GM19239 (cell line): Measurements from ENCODE around the gene SLC40A1.

Experiments
- DNase-seq: peaks from one replicate; pipeline ENCODE4 v3.0.0; 2011; ENCODE audit warnings: low spot score; ENCODE audit not compliant: insufficient read length
- FAIRE-seq: peaks from 2 replicates; lab custom pipeline; 2011; peaks lifted over from hg19 to GRCh38; lab: Jason Lieb, UNC

The SLC40A1 gene

GRCh38 chr2:189576396-189576795, 4.2 kb downstream of the SLC40A1 start:
- DNase-seq, result no peak
- no peak for FAIRE-seq

DNA sequence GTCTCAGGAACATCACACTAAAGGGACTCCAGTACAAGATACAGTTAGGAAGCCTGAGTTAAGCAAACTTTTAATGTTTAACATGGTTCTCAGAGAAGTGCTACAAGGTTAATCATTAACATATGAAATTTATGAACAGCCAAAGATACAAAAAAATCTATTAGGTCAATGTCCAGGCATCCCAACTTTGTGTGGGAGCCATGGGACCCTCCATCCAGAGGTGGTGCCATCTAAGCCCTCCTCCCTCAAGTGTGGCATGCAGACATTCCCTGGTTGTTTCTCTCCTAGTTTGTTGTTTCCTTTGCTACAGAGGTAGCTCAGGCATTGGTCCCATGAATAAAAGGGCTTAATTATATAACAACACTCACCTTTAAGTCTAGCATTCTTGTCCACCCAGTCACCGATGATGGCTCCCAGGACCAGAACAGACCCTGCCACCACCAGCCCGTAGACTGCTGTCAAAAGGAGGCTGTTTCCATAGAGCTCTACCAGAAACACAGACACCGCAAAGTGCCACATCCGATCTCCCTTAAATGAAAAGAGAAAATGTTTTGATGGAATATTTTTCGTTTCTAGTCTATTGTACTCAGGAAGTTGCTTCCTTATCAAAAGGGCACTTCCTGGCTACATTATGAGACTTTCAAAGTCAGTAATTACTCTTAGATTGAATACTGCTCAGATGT, 5.7 kb downstream of the SLC40A1 start:
- FAIRE-seq (no peak), DNase-seq (no peak)

DNA sequence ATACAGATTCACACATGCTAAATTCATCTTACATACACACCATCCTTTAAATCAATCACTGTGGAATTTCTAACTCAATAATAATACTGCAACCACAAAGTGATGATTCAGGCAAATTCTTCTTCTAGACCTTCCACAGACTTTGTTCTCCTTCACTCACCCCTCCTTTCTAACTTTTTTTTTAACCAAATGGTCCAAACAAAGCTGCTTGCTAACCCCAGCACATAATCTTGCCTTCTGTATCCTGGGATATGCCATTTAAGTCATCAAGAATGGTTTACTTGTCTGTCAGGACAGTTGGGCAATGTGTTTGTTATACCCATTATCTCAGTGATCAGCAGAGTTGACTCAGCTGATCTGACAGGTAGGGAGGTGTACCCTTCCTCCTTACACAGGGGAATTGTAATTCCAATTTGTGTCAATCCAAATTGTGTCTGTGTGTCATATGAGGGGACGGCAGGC, 10.0 kb downstream of the SLC40A1 start:
- FAIRE-seq (no peak), DNase-seq (no peak)

DNA sequence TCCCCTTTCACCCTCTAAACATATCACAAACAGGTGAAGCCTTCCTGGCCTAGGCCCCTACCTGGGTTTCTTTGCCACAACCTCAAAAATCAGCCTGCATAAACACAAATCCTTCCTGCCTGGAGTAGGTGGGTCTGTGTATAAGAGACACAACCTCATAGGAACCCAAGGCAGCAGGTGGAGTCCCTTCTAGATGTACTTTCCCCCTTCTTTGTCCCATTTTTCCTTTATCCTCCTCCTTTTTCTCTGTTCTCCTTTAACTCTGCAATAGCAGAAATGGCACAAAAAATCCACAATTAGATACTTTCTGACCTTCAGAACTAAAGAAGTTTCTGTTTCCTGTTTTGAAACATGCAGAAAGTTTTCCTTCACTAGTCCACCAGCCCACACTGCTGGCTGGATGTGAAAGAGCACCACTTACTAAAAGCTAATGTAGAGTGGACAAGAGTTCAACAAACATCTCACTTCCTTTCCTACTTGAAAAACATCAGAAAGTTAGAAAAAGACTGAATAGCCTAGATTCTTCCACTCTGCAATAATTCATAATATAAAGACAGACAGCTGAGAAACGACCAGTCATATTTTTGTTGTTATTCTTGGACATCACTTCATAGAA, 11.2 kb downstream of the SLC40A1 start:
- no peak for DNase-seq
- FAIRE-seq, result peak; percentile 65

DNA sequence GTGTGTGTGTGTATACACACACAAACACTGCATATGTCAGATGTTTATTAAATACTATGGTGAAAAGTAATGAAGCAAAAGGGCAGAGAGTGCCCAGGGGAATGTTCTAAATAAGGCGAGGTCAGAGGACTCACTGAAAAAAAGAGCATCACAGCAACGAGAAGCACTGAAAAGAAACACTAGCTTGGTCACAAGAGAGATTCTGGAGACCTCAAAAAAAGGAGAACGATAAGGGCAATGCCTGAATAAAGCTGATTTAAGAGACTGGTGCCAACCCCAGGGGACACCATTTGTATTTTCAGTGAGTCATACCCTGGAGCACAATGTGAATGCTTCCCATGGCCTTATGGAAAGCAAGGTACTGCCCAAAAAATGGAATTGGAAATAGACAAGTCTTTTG, 14.5 kb downstream of the SLC40A1 start:
- FAIRE-seq (no peak), DNase-seq (no peak)

- no peak for FAIRE-seq
- DNase-seq, result no peak
Measured at GRCh38 chr2:189561371-189562038, 19.1 kb downstream of the SLC40A1 start.

GRCh38 chr2:189560273-189560586, 20.4 kb downstream of the SLC40A1 start:
- FAIRE-seq, result no peak

DNA sequence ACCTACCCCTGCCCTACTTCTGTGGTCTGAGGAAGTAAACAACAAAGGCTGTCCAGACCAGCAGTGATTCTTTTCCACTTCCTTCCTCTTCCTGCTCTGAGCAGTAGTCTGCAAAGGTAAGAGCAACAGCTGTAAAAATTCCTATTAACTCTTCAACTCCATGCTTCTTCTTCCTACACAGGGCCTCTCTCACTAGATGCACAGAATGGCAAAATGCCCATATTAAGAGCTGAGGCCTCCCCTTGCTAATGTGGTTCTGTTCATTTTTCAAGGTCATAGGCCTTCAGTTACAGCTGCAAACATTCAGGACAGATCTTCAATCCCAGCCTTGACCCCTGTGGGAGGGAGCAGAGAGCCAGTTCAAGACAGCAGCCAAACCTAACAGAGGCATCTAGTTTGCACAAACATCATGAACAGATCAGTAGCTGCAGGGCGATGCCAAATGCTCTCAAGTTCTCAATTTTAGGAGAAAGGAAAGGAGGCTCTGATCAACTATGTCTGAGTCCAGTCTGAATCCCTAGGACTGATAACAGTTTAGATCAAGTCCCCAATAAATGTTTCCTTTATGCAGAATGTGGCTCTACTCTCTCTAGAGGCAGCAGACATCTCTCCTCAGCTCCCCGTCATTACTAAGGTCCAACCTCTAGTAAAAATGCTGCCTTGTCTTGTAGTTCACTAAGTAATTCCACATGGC, 20.9 kb downstream of the SLC40A1 start:
- DNase-seq (no peak), FAIRE-seq (no peak)

More at GRCh38 chr2:189560273-189560586, 20.4 kb downstream of the SLC40A1 start:
- DNase-seq, result no peak

DNA sequence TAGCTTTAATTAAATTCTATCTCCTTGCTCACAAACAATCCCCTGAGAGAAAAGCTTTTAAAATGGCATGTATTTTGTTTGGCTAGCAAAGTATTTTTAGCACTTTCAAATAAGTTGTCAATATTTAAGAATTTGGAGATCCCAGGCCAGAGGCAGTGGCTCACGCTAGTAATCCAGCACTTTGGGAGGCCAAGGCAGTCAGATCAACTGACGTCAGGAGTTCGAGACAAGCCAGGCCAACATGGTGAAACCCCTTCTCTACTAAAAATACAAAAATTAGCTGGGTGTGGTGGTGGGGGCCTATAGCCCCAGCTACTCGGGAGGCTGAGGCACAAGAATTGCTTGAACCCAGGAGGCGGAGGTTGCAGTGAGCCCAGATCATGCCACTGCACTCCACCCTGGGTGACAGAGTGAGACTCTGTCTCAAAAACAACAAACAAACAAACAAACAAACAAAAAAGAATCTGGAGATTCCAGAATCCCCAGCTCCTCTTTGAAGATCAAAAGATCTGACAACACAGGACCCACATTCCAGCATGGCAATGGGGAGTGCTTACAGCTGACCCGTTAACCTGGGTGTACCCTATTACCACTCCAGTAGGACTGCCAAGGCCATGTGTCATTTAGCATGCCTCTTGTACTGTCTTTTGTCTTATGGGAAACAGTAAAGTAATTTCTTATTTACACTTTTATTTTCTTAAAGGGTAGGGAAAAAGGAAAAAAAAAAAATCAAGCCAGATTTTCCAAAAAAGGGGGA, 21.9 kb downstream of the SLC40A1 start:
- FAIRE-seq, result no peak
- DNase-seq, result no peak

- DNase-seq, result no peak
- FAIRE-seq, result no peak
Measured at GRCh38 chr2:189557373-189557772, 23.2 kb downstream of the SLC40A1 start.

GRCh38 chr2:189556526-189556925, 24.1 kb downstream of the SLC40A1 start:
- FAIRE-seq (no peak), DNase-seq (no peak)

DNA sequence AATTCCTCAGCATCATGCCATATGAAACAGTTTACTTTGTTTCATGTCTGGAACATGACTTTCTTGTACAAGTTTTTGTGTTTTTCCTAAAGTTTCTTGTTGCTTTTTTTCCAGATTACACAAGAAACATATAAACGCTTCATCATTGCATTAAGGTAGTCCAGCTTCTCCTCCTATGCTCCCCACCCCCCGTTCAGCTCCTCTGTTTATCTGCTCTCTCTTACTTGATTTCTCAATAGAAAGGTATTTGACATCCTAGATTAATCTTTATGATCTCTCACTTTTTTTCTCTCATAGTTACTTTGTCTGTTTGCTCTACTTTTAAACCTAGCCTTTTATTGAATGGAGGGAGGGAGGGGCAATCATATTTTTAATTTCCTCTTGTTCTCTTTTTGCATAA, 25.4 kb downstream of the SLC40A1 start:
- no peak for DNase-seq
- FAIRE-seq, result no peak

- no peak for FAIRE-seq
- DNase-seq, result no peak
Measured at GRCh38 chr2:189553504-189554088, 27.0 kb downstream of the SLC40A1 start.

GRCh38 chr2:189552991-189553404, 27.6 kb downstream of the SLC40A1 start:
- no peak for DNase-seq
- no peak for FAIRE-seq

DNA sequence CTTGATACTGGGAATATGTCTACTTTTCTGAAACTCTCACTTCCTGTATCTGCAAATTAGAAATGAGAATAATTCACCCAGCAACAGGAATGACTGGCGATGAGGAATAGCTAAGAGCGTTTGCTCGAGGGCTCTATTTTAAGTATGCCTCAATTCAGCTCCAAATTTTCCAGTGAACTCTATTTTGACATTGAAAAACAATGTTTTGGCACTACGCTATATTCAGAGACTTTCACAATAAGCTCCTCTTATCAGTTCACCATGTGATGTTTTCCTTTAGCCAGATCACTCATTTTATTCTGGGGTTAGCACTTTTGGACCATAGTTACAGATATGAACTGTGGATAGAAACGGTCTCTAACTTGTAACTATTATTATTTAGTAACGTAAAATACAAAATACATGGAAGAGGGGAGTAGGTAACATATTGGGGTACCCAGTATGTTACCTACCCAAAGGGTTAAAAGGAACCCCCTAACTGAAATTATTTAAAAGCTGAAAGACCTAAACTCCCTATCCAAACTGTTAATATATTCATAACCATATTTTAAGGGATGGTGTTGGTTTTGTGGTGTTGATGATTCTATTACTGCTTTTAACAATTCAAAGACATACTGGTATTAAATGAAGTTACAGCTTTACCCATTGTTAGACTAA, 28.1 kb downstream of the SLC40A1 start:
- FAIRE-seq (no peak), DNase-seq (no peak)

- DNase-seq, result no peak
- FAIRE-seq, result no peak
Measured at GRCh38 chr2:189551808-189552207, 28.8 kb downstream of the SLC40A1 start.

DNA sequence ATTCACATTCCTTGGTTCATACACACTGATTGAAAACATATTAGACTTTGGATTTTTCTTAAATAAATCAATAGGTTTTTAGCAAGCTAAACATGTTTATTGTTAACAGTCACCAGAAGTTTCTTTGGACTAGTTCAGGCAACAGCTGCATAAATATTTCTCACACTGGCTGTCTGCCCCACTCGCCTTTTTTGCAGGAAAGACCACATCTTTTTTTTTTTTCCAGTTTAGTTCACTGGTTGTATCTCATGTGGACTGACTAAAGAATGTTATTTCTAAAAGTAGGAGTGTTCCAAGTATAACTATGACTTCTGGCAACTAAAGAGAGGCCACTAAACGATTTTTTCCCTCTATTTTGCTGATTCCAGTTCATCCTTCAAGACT, 31.1 kb downstream of the SLC40A1 start:
- DNase-seq, result no peak
- no peak for FAIRE-seq

DNA sequence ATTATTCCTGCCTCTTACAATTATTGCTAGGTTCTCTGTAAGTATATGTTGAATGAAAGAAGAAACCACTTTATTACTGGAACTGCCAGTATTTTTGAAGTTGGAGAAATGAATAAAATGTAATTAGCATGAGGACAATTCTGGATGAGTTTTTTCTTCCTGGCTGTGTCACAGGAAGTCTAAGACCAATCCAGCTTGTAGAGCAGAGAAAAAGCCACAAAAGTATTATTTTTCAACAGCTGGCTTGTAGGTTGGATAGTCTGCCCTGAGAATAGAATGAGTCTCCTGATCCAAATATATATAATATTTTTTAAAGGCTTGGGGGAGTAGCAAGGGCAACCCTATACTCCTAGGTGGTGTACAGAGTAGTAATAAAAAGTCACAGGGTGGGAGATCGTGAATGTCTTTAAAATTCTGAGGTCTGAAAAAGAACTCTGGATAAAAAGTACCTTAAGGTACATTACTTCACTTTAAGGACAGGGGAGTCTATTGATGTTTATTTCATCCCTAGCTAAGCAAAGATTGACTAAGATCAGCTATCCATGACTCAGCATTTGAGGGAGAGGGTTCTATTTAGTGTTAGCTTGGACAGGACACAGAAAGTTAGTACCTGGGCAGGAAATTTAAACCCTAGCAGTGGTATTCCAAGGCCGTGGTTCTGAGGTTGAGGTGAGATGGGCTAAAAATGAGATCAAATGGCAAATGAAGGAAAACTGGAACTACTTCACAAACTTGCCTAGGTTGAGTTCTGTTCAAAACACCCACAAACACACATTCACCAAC, 31.7 kb downstream of the SLC40A1 start:
- DNase-seq, result no peak
- FAIRE-seq, result no peak

GRCh38 chr2:189545418-189545817, 35.2 kb downstream of the SLC40A1 start:
- no peak for DNase-seq
- FAIRE-seq, result no peak
